HG03095 (cell line): ENCODE measurements around the gene WSCD1.

Experiments
- ATAC-seq: cut with Tn5 transposase; IDR thresholded peaks from one replicate; pipeline ENCODE4 v1.9.1; 2021; ENCODE audit warnings: moderate library complexity; ENCODE audit not compliant: unreplicated experiment

WSCD1 gene

DNA sequence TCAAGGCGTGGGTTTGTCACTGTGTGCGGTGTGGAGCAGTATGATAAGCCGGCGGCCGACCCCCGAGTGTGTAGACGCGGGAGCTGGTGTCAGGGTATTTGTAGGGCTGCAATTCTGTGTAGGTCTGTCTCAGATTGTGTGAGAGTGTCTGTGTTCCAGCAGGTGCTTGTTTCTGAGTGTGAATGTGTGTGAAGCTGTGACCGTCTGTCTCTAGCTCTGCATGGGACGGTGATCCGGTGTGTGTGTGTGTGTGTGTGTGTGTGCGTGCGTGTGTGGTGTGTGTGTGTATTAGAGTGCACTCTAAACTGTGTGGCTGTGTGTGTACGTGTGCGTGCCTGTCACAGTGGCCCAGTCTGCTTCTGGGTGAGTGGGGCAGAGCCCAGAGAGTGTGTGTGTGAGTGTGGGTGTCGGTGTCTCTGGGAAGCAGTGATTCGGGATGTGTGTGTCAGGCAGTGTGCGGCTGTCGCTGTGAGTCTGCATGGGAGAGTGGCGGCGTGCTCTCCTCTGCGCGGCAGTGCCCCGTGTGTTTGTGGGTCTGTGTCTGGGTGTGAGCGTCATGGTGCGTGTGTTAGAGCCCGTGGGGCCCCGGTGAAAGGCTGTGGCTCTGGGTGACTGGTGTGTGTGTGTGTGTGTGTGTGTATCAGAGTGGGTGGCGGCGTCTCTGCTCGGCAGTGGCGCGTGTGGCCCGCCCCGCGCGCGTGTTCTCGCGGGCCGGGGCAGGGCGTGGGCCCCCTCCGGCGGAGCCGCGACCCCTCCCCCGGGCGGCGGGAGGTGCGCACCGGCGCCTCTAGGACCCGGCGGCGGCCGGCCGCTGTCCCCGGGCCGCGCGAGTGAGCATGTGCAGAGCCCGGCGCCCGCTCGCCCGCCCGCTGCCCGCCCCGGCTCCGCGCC lies at the start of gene WSCD1:
Gene WSCD1 (plus strand): TSS at position 841 of the 891 bp plus-strand sequence. CDS start 10,280 bp downstream, outside the sequence.
- no peak for ATAC-seq

DNA sequence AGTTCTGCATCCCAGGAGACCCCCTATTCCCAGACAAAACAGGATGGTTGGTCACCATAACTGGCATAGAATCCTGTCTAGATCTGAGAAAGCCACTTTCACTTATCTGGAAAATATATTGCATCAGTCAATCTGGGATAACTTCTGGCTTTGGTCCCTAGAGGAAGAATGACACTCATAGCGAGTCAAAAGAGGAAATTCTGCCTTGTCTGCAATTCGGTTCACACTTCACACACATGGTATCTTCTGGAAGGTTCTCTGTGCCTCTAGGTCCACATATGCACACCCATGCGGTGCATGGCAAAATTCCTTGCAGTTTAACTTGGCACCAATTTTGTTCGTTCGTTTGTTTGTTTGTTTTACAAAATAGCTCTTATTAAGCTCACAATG lies 49.2 kb upstream of the WSCD1 start:
- no peak for ATAC-seq

DNA sequence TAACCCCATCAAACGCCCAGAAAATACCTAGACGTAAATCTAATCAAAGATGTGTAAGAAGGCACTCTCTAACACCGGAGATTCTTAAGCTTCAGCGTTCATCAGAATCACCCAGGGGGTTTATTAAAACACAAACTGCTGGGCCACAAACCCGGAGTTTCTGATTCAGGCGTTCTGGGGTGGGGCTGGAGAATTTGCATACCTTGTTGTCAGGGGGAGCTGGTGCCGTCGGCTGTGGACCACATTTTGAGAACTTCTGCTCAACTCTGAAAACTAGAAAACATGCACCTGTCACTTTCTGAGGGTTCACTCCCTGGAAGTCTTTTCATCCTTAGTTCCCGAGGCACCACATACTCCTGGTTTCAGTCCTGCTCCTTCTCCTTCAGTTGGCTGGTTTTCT lies 48.6 kb upstream of the WSCD1 start:
- no peak for ATAC-seq

DNA sequence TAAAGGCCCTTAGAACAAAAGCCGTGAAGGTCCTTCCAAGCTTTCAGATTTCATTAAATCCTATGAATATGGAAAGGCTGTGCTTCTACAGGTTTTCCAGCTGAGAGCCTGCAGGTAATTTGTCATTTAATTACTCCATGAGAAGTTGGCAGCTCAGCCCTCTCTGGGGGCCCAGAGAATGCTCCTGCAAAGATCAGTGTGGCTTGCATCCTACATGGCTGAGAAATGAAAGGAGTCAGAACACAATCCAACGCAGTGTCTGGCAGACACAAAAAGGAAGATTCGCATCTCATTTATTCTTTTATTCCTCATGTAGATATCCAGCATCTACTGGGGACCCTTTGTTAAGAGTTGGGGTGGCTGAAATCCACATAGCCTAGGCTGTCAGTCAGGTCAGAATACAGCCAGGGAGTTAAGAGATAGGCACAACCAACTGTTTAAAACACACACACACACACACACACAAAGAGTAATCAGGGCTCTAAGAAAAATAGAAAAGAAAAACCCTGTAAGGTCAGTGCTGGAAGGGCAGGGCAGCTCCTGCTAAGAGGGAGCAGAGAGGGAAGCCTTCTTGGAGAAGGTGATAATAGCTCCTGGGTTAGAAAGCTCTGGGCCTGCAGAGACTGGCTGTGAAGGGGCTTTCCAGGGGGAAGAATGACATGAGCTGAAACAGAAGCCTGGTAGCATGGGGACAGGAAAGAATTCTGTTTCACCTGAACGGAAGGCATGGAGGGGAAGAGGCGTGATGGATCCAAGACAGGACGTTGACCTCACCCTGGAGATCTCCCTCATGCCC lies 46.9 kb upstream of the WSCD1 start:
- no peak for ATAC-seq

DNA sequence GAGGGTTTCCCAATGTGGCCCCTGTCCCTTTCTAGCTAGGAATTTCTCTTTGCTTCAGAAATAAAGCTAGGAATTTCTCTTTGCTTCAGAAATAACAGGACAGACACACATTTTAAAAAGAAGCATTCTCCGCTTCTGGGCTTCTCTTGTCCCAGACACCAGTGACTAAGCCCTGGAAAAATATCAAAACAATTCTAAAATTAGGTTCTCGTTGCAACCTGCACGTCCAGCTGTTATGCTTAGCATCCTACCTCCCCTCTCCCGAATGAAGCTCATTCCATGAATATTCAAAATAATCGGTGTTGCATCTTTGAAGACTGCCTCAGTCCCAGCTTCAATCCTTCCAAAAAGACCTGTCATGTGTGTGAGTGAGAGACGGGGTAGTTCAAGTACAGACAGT lies 45.6 kb upstream of the WSCD1 start:
- ATAC-seq, result no peak

DNA sequence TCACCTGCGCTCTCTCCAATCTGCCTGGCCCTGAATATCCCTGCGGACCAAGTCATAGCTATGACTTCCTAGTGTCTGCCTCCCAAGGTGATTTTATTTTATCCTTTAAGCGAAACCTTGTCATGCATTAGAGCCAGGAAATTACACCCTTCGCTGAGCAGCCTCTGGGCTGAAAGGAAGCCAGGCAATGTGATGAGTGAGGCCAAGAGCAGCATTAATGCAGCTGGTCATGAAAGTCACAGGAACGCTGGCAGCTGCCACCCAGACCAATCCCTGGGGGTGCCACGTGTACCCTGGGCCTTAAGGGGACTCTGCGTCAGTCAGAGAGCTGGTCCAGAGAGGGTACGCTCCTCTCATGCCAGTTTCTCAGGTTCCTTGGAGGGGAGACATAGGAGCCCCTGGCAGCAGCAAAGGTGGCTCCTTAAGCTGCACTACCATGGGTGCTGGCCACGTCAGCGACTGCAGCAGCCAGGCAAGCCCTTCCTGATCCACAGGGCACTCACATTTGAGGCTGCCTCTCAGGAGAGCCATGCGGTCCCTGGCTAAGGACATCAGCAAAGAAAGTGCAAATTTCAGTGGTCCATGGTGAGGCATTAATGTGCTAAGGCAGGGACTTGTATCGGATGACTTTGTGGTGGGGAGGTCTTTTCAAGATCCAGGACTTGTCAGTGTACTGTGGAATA lies 42.7 kb upstream of the WSCD1 start:
- no peak for ATAC-seq

DNA sequence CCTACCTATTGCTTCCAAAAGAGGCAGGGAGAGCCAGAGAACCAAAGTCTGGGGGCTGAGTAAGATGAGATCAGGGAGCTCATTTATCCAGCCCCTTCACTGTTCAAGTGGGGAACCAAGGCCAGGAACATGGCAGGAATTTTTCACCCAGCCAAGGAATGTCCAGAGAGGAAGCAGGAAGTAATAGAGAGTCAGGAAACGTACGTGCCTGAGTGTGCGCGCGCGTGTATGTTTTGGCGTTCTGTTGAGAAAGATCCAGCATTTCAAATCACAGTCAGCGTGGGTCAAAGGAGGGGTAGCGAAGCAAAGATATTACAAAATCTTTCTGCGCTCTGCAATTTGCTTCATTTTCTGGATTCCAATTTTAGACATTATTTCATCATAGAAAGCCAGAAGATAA lies 41.9 kb upstream of the WSCD1 start:
- ATAC-seq, result no peak

DNA sequence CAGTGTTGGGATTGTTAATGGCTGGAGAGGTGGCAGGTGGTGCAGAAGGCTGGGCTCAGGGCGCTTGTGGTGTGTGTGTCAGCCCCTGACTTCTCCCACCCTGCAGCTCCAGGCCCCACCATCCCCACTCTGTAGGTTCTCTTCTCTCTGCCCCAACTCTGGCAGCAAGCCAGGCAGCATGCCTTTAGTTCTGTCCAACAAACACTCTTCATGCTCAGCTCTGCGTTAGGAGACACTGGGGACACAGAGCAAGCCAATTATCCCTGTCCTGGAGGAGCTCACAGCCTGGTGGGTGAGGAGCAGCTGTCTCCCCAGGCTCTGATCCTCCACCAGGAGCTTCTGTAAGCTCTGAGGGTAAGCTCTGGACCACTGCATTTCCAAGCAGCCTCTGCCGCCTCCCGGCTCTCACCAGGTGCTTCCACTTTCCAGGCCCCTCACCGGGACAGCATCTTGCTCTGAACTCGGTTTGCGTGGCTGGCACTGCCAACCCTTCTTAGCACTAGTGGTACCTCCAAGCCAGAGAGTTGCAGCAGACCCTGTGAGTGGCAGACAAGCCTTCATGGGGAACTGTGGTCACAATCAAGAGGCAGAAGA lies 34.3 kb upstream of the WSCD1 start:
- ATAC-seq, result no peak

DNA sequence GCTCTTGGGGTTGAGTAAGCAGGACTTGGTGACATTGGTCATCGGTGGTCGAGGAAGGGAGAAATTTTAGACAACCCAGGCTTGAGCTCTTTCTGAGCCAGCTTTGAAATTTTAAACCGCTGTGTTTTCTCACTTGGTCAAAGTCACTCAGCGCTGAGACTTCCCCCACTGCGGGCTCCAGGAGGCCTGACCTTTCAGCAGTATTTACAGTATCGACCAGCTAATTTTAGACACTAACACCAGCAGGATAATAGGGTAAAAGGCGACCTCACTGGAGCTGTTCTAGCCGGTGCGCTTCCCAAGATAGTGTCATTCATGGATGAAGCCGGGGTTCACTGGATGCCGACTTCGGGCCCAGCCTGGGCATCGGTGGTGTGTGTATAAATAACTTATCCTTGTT lies 29.7 kb upstream of the WSCD1 start:
- no peak for ATAC-seq

DNA sequence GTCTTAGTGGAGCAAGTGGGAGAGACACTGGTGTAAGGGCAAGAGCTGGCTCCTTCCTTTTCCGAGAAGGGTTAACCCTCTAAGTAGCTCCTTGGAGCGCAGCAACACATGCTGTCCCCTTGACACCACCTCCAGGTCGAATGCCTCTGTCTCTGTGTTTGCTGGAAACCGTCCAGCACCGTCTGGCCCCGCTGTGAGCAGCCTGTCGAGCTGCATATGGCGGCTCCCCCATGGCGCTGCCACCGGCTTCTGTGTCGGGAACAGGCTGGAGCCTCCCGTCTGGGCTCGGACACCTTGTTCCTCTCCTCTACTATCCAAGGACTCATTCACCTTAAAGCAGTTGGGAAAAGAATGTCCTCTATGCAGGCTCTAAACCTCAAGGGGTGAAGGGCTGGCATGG lies 28.9 kb upstream of the WSCD1 start:
- no peak for ATAC-seq

DNA sequence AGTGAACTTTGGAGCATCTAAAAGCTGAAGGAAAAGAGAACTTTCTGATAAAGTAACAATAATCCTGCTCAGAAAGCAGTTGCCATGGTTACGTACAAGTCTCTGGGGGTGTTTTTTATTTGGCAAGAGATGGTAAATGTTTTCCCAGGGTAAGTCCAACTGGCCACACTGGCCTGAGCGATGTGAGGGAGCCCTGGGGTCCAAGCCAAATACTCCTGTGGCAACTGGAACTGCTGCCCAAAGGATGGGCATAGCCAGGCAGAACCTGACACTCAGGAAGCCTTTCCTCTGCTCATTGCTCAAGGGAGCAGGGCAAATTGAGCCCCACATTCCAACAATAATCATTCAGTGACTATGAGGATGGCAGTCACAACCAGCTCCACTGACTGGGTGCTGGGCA lies 26.8 kb upstream of the WSCD1 start:
- ATAC-seq, result no peak

DNA sequence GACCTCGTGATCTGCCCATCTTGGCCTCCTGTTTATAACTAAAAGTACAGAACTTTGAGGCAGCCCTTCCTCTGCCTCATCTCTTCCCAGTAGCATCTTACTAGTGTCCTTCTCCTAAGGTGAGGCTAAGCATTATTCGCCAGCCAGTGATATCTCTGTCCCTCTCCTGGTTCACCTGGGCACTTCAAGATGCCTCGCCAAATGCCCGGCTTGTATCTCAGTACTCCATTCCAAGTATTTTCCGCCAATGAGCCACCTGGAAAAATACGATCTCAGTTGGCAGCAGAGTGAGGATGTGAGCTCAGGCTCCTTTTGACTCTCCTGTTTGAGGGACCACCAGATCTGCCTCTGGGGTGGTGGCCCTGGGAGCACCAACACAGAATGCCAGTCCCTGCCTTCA lies 25.9 kb upstream of the WSCD1 start:
- no peak for ATAC-seq

DNA sequence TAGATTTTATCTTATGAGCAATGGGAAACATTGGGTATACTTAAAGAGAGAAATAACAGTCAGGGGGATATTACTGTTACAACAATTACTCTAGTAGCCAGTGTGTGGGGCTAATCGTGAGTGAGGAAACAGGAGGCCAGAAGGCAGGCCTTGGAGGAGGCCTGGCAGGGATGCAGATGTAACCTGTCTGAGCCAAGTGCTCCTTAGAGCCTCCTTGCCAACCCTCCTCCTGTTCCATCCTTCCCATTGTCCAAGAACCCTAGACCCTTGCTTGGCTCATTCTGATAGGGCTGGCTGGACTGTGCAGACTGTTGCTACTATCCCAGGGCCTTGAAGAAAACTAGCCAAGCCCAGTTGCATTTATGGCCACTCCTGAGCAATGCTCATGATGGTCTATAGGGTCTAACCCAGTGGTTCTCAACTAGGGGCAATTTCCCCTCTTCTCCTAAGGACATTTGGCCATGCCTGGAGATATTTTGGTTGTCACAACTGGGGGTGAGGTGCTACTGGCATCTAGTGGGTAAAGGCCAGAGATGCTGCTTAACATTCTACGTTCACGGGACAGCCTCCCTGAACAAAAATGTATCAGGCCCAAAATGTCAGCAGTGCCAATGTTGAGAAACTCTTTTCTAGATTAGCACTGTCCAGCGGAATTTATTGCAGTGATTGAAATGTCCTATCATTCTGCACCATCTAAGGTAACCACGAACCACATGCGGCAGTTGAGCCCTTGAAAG lies 24.4 kb upstream of the WSCD1 start:
- ATAC-seq, result no peak

DNA sequence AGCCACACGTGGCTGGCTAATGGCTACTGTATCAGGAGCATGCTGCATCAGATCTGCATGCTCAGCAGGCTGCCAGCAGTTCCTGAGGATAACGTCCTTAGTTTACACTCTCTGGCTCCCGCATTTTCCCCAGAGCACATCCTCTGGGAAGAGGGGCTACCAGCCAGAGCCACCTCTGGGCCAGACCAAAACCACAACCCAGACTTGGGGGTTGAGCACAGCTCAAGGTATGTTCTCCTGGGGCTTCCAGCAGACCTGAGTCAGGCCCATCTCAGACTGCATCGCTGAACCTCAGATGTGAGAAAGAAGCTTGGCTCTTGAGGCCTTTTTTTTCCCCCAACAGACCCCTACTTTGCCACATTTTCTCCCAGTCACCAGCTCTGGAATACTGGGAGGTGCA lies 23.7 kb upstream of the WSCD1 start:
- no peak for ATAC-seq

DNA sequence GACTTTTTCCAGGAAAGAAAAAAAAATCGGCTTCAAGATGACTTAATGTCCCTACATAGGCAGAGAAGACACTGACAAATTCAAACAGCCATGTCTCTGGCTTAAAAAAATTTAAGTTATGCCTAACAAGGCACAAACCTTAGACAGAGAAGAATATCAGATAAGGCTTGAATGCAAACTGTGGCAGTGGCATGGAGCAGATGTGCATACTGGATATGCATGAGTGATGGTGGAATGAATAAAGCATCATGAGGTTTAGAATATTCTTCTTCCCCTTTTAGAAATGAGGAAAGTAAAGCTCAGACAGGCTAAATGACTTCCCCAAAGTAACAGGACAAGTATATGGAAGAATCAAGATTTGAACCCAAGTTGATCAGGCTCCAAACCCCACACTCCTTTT lies 23.2 kb upstream of the WSCD1 start:
- no peak for ATAC-seq

DNA sequence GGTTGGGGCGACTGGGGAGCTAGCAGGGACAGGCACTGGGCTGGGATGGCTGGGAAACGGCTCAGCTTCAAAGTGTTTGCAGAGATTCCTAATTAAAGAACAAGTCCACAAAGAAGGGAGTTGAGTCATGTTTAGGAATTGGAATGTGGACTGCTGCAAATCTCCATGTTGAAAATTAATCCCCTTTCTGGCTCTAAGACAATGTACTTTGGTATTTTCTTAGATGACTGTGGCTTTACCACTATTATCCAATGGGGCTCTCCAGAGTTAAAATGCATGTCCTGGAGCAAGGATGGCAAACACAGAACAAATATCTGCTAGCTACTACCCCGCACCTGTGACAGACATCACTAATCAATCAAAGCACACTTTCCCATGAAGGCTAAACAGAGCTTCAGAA lies 22.2 kb upstream of the WSCD1 start:
- no peak for ATAC-seq

DNA sequence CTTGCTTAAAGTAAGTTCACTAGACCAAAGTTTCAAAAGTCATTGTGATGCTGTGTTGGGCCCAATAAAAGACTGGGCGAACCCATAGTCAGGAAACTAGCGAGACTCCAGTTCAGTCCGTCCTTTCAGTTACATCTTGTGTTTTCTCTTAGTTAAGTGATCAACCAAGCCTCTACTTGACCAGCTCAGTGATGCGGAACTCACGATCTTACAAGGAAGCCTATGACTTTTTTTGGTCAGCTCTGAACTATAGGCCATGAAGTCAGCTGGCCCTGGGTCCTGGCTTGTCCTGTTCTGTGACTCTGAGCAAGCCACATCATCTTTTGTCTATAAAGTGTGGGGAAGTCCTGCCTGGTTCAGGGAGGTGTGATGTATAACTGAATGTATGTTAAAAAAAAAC lies 21.7 kb upstream of the WSCD1 start:
- ATAC-seq, result no peak

DNA sequence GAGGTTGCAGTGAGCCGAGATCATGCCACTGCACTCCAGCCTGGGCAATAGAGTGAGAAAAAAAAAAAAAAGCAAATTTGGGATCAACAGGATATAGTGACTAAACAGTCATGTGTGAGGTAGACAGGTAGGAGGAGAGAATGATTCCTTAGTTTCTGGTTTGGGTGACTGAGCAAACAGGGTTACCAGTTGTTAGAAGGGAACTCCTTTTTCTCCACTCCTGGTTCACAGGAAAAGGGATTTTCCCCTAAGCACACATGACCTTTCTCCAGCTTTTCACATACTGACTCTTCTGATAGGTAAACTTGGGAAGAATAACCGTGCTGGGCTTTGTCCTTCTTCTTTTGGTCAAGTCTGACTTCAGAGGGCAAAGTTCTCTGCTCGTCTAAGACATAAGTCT lies 17.3 kb upstream of the WSCD1 start:
- no peak for ATAC-seq

DNA sequence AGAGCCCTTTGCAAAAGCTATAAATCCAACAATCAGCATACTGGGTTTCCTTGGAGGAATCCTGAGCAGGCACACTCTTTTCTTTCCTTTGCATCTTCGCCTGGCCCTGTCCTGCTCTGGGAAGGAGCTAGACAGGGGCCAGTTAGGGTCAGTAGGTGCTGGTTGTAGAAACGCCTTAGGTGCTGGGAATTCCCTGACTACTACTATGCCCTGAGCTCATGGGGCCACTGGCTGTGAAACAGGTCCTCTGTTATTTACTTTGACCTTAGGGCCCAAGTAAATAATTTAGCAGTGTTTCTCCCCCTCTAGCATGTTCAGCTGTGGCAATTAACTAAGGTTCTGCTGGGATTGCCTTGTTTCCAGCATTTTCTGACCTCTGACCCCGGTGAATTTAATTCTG lies 15.8 kb upstream of the WSCD1 start:
- ATAC-seq, result no peak

DNA sequence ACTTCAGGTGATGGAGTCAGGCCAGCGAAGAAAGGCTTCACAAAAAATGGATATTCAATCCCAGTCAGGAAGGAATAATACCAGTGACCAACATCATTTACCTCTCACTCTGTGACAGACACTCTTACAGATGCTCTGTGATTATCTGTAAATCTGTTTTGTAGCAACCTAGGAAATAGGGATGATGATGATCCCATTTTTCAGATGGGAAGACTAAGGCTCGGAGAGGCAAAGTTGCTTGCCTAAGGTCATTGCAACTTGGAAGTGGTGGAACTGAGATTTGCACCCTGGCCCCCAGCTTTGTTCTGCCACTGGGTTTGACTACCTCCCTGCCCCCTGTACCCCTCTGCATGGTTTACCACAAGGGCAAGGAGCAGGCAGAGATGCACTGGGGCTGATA lies 14.1 kb upstream of the WSCD1 start:
- no peak for ATAC-seq

DNA sequence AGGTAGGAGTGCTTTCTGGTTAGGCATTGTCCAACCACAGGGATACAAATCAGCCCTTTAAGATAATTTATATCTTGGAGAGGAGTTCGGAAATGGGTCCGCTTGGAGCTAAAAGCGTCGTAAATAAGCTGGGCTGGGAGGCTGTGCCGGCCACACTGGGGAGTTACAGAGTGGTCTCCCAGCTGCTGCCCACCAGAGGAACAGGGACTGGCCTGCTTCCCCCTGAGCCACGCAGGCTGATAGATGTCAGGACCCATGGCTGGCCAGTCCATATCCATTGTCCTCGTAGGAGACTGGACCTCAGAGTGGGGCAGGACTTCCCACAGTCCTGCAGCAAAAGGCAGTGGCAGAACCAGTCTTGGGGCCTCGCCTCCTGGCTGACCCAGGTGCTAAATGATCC lies 12.6 kb upstream of the WSCD1 start:
- no peak for ATAC-seq
